SJSA1 (cell line): Measurements from ENCODE around the gene WNK1. TPM values are rescaled to one million over a fixed set of nuclear protein-coding genes. Genes with fewer than 3 reads are reported as not detected.

Source experiments
- DNase-seq, 2 experiments: peaks; one replicate each; pipeline ENCODE4 v3.0.0-alpha.2; 2015 to 2020; ENCODE audit warnings: low spot score in 2 of 2, low read depth in 1 of 2
- H3K27ac ChIP-seq: fragments of 250-450 bp; sonication (Bioruptor Pico); 2 replicates; pipeline ENCODE4 v1.5.1; 2020; ENCODE audit warnings: mild to moderate bottlenecking, moderate library complexity
- H3K27me3 ChIP-seq: fragments of 250-450 bp; sonication (Bioruptor Pico); replicated peaks from 2 replicates; pipeline ENCODE4 v1.5.1; 2020; ENCODE audit warnings: mild to moderate bottlenecking, moderate library complexity
- H3K36me3 ChIP-seq: fragments of 250-450 bp; sonication (Bioruptor Pico); 2 replicates; pipeline ENCODE4 v1.5.1; 2020; ENCODE audit warnings: mild to moderate bottlenecking
- H3K4me1 ChIP-seq: fragments of 250-450 bp; sonication (Bioruptor Pico); replicated peaks from 2 replicates; pipeline ENCODE4 v1.6.1; 2021; ENCODE audit warnings: mild to moderate bottlenecking
- H3K4me3 ChIP-seq: fragments of 250-450 bp; sonication (Bioruptor Pico); 2 replicates; pipeline ENCODE4 v1.5.1; 2020; ENCODE audit warnings: mild to moderate bottlenecking
- H3K9me3 ChIP-seq: fragments of 250-450 bp; sonication (Bioruptor Pico); replicated peaks from 2 replicates; pipeline ENCODE4 v1.5.1; 2020; ENCODE audit warnings: mild to moderate bottlenecking
- total RNA-seq: library from RNA; depleted of rRNA; stranded (reverse); fragments of >200 nt; shearing (Covaris generic); gene quantifications from 2 replicates; pipeline ENCODE4 v1.2.3, GENCODE V29; 2014

The WNK1 gene
- total RNA-seq, 1 experiment from 2014 or later = 55.3 TPM

DNA sequence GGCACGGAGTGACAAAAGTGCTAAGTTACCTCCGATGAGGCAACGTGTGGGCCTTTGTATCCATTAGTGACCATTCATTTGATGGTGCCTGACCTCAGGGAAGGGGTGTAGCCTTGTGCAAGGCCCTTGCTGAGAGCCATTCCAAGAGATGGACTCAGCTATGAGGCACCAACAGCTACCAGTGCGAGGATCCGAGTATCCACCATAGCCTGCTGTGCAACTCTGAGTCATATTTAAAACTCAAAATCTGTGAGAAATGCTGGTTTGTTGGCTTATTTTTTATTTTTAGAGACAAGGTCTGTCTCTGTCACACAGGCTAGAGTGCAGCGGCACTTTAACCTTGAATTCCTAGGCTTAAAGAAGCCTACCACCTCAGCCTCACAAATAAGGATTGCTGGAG lies 25.1 kb upstream of the WNK1 start:
- Histone ChIP-seq H3K27ac (no peak overlapping the region), H3K36me3 (no peaks in the 10 kb centered on the region), H3K4me3 (no peak overlapping the region), H3K9me3 (no peaks in the 10 kb centered on the region), H3K4me1 (no peaks in the 10 kb centered on the region), H3K27me3 (no peaks in the 10 kb centered on the region)
- no peak for DNase-seq

- H3K27me3 ChIP-seq = no peaks in the 10 kb centered on the region
- H3K4me1 ChIP-seq = no peaks in the 10 kb centered on the region
- DNase-seq = no peak
- H3K9me3 ChIP-seq = no peaks in the 10 kb centered on the region
- H3K4me3 ChIP-seq = no peak overlapping the region
- H3K27ac ChIP-seq = no peak overlapping the region
- H3K36me3 ChIP-seq = no peaks in the 10 kb centered on the region
These were observed 23.6 kb upstream of the WNK1 start for GRCh38 chr12:728781-729180.

DNA sequence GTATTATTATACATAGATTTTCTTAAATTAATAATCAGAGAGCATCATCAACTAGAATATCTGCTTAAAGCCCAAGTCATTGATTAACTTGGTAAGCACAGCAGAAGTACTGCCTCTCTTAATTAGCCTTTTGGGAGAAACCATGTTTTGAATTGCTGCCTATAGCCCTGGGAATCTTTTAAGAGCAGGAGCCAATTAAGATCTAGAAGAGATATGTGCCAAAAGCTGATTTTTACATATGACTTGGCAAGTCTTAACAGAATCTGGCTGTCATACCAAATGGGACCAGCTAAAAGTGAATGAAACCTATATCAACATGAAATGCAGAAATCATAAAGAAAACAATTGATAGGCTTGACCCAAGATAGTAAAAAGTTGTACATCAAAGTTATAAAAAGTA lies 23.2 kb upstream of the WNK1 start:
- Histone ChIP-seq H3K36me3 (no peaks in the 10 kb centered on the region), H3K4me3 (no peak overlapping the region), H3K27me3 (no peaks in the 10 kb centered on the region), H3K9me3 (no peaks in the 10 kb centered on the region), H3K4me1 (no peaks in the 10 kb centered on the region), H3K27ac (no peak overlapping the region)
- no peak for DNase-seq

DNA sequence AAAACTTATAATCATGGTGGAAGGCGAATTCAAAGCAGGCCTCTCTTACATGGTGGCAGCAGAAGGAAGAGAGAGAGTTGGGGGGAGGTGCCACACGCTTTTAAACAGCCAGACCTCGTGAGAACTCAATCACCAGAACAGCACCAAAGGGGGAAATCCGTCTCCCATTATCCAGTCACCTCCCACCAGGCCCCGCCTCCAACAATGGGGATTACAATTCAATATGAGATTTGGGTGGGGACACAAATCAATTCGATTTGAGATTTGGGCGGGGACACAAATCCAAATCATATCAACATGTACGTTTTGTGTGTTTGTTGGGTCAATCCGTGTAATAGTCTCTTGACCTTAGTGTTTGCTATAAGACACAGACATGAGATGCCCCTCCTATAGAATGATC lies 21.8 kb upstream of the WNK1 start:
- Histone ChIP-seq H3K9me3 (no peaks in the 10 kb centered on the region), H3K27me3 (no peaks in the 10 kb centered on the region), H3K27ac (no peak overlapping the region), H3K4me1 (no peaks in the 10 kb centered on the region; the same call in 1 of the 2 replicates), H3K4me3 (no peak overlapping the region), H3K36me3 (no peaks in the 10 kb centered on the region)
- no peak for DNase-seq

DNA sequence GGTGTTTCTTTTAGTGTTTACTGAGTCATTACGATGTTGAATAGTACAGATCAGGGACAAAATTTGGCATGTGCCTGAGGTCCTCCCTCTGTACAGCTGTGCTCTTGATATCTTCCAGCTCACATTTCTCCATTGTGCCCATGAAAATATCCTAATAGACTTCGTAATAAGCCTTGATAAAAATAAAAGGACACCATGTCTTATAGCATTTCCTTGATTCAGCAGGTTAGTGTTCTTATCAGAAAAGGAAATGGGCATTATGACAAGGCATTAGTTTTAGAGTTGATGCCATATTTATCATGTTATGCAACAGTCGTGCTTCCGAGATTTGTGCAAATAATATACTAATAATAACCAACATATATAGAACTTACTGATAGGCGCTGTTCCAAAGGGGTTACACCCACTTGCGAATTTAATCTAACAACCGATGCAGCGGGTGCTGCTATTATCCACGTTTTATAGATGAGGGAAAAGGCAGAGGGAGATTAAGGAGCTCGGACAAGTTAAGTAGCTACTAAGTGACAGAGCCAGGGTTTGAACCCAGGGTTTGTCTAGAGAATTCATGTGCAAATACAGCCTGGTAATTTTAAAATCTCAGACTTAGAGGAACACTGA lies 15.1 kb upstream of the WNK1 start:
- H3K36me3 ChIP-seq = no peaks in the 10 kb centered on the region
- no peak for DNase-seq
- H3K27me3 ChIP-seq = no peaks in the 10 kb centered on the region; the same call in 1 of the 2 replicates
- no peak overlapping the region for H3K4me3 ChIP-seq
- no peak overlapping the region for H3K27ac ChIP-seq
- no peaks in the 10 kb centered on the region; the same call in 1 of the 2 replicates for H3K9me3 ChIP-seq
- no peaks in the 10 kb centered on the region; the same call in 1 of the 2 replicates for H3K4me1 ChIP-seq

GRCh38 chr12:738712-739111 lies 13.7 kb upstream of the WNK1 start:
- no peaks in the 10 kb centered on the region; the same call in 1 of the 2 replicates for H3K27me3 ChIP-seq
- DNase-seq = no peak

DNA sequence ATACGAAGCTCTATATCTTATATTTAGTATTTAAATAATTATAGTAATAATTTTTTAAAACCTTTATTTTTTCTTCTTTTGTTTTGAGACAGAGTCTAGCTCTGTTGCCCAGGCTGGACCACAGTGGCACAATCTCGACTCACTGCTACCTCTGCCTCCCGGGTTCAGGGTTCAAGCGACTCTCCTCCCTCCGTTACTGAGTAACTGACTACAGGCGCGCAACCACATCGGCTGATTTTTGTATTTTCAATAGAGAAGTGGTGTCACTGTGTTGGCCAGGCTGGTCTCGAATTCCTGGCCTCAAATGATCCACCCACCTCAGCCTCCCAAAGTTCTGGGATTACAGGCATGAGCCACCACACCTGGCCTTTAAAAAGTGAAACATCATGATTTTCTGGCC lies 13.0 kb upstream of the WNK1 start:
- Histone ChIP-seq H3K4me1 (no peaks in the 10 kb centered on the region; the same call in 1 of the 2 replicates), H3K36me3 (no peaks in the 10 kb centered on the region), H3K27me3 (no peaks in the 10 kb centered on the region; the same call in 1 of the 2 replicates), H3K27ac (no peak overlapping the region), H3K9me3 (no peaks in the 10 kb centered on the region; the same call in 1 of the 2 replicates), H3K4me3 (no peak overlapping the region)
- no peak for DNase-seq

More at GRCh38 chr12:738712-739111, 13.7 kb upstream of the WNK1 start:
- H3K4me1 ChIP-seq = no peaks in the 10 kb centered on the region; the same call in 1 of the 2 replicates
- H3K36me3 ChIP-seq = no peaks in the 10 kb centered on the region
- no peak overlapping the region for H3K27ac ChIP-seq
- no peak overlapping the region for H3K4me3 ChIP-seq
- no peaks in the 10 kb centered on the region; the same call in 1 of the 2 replicates for H3K9me3 ChIP-seq

DNA sequence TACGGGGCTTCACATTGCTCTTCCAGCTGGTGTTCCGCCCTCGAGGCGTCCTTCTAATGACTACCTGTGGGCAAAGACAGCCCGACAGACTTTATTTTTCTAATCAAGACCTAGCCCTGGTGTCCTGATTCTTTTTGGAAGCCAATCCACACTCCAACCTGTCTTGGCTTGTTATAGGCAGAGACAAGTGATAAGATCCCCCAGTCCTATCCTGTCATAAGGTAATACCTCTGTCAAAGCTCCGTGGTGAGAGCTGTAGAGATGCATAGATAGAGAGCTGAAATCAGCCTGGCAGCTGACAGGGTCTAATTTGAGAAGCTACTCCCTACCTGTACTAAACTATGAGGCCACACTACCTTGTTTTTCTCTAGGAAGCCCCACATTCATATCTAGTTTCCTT lies 11.5 kb upstream of the WNK1 start:
- no peaks in the 10 kb centered on the region for H3K36me3 ChIP-seq
- no peak overlapping the region for H3K4me3 ChIP-seq
- H3K27ac ChIP-seq = no peak overlapping the region
- no peaks in the 10 kb centered on the region; the same call in 1 of the 2 replicates for H3K27me3 ChIP-seq
- no peaks in the 10 kb centered on the region; the same call in 1 of the 2 replicates for H3K9me3 ChIP-seq
- no peak for DNase-seq
- H3K4me1 ChIP-seq = no peaks in the 10 kb centered on the region

DNA sequence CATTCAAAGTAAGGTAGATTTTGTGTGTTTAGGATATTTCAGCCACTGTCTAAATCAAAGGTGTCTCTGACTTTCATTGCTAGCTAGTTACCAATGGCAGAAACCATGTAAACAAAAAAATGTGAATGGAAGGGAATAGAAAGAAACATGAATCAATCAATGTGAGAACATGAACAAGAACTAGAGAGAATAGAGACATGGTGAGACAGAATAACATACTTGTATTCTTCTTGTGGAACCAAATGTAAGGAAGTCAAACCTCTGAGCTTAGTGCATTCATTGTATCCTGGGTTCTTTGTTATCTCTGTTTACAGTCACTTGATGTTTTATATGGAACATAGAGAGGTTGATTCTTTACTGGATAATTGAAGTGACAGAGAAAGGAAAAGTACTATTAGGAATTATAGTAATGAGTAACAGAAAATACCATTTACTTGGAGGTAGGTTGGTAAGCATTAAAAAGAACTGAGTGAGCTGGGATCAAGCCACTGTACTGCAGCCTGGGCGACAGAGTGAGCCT lies 2.6 kb upstream of the WNK1 start:
- Histone ChIP-seq H3K36me3 (peaks cover 14% of the 10 kb centered on the region), H3K27me3 (no peaks in the 10 kb centered on the region), H3K9me3 (no peaks in the 10 kb centered on the region), H3K4me3 (no peak overlapping the region), H3K4me1 (peaks cover 14% of the 10 kb centered on the region), H3K27ac (no peak overlapping the region)
- no peak for DNase-seq

- no peaks in the 10 kb centered on the region for H3K27me3 ChIP-seq
- H3K4me3 ChIP-seq = peak overlapping the region; percentile 87
- H3K27ac ChIP-seq = no peak overlapping the region
- no peaks in the 10 kb centered on the region for H3K9me3 ChIP-seq
- H3K4me1 ChIP-seq = peaks cover 14% of the 10 kb centered on the region
- no peak for DNase-seq
- H3K36me3 ChIP-seq = peaks cover 17% of the 10 kb centered on the region
These were observed 1.8 kb upstream of the WNK1 start for GRCh38 chr12:750366-751191.

DNA sequence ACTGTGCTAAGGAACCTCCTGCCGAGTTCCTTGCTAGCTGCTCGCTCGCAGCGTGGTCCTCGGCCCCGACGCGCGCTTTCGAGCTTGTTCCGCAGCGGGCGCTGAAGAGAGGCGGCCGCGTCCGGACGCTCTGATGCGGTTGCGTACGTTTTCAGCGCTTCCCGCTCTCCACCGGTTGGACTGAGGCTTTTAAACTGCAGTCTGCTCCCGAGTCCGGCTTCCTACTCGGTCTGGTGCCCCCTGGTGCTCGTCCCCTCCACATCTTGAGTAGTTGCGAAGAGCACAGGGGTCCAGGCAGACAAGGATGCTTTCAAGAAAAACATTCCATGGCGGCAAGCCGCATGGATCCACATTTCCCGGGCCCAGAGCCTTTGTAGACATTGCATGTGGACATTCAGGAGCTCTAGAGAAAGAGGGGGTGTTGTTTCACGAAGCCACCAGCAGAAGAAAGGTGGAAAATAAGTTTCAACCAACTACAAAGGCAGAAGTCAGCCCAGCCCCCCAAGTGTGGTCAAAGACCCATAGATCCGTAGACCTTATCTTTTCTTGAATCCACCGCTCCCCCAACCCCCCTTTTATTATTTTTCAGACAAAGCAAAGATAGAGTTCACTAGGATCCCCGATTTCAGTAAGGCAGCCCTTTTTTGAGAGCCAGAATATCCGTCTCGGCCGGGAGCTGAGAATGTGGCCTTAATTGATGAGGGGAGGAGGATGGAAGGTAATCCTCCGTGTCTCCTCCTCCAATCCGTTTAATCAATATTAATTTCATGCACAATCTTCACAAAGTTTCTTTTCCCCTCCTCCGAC lies 984 bp upstream of the WNK1 start:
- Histone ChIP-seq H3K4me1 (peaks cover 21% of the 10 kb centered on the region), H3K27ac (no peak overlapping the region), H3K4me3 (peak overlapping the region; percentile 87), H3K9me3 (no peaks in the 10 kb centered on the region), H3K36me3 (peaks cover 22% of the 10 kb centered on the region), H3K27me3 (no peaks in the 10 kb centered on the region)
- peak; percentile 94 to 96 for DNase-seq

DNA sequence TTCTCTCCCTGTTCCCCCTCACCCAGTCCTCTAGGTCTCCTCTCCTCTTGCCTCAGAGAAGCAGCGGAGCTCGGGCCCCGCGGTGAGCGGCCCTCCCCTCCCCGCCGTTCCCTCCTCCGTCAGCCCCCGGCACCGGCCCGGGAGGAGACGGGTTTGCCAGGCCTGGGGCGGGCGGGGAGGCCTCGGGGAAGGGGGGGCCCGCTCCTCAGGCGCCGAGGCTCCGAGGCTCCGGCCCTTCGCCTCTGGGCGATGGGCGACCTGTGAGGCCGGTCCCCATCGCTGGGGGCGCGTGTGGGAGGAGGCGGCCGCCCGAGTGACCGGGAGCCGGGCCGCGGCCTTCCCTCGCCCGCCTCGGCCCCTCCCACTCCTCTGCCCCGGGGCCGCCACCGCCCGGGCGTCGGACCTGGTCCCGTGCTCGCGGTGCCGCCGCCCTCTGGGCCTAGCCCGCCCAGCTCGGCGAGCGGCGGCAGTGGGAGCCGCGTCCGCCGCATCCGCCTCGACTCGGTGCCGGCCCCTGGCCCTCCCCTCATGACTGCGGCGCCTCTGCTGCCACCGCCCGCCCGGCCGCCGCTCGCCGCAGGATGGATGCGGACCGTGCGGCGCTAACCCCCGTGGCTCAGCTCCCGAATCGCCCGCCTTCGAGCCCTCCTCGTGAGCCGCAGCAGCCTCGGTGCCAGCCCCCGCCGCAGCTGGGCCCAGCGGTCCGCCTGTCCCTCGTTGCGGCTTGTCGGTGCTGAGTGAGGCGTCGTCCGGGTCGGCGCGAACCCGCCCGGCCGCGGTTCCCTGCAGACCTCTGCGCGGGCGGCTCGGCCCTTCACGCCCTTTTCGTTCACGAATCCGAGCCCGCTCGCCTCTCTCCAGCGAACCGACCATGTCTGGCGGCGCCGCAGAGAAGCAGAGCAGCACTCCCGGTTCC lies 574 bp downstream of the WNK1 start:
- Histone ChIP-seq H3K36me3 (peaks cover 26% of the 10 kb centered on the region), H3K4me1 (peaks cover 26% of the 10 kb centered on the region), H3K4me3 (peak overlapping the region; percentile 87), H3K9me3 (no peaks in the 10 kb centered on the region), H3K27me3 (no peaks in the 10 kb centered on the region), H3K27ac (peak overlapping the region; percentile 63)
- peak; percentile 59 to 63 for DNase-seq
